GM12878 (cell line): ENCODE data around the gene HS1BP3. TPM values are rescaled to one million over a fixed set of nuclear protein-coding genes. Genes with fewer than 3 reads are reported as not detected.

Experiments used
- ATAC-seq: fragments of 200-7000 bp; cut with Tn5 transposase; 3 replicates; pipeline ENCODE4 v1.9.1; 2020; ENCODE audit warnings: mild to moderate bottlenecking, moderate library complexity
- BruUV-seq: library from RNA; stranded (reverse); fragments of 400-500 nt; replicated peaks from 2 replicates; lab custom pipeline; 2021; lab: Mats Ljungman, UMichigan
- CTCF ChIA-PET: fragments of 300-600 bp; sonication (Branson Sonifier 250); formaldehyde crosslinking; extraction: SDS; loops from one replicate; lab custom pipeline; 2021; ENCODE audit warnings: inconsistent platforms; lab: Yijun Ruan, JAX
- POLR2A ChIA-PET: fragments of 350-600 bp; formaldehyde crosslinking; extraction: SDS; loops from one replicate; lab custom pipeline; 2021; ENCODE audit warnings: inconsistent platforms; lab: Charles Lee
- RAD21 ChIA-PET: fragments of 300-600 bp; sonication (Branson Sonifier 250); formaldehyde crosslinking; loops from one replicate; lab custom pipeline; 2023; ENCODE audit warnings: antibody characterized with exemption; ENCODE audit not compliant: unreplicated experiment; lab: Charles Lee
- SMC1A ChIA-PET: fragments of 300-600 bp; sonication (Branson Sonifier 250); formaldehyde crosslinking; loops from one replicate; lab custom pipeline; 2023; ENCODE audit not compliant: unreplicated experiment, uncharacterized antibody; lab: Charles Lee
- DNase-seq: peaks from one replicate; pipeline ENCODE4 v3.0.0-alpha.2; 2011; ENCODE audit warnings: low read depth, low spot score
- FAIRE-seq: peaks from 3 replicates; lab custom pipeline; 2011; peaks lifted over from hg19 to GRCh38; lab: Jason Lieb, UNC
- H2AFZ ChIP-seq: 2 replicates; pipeline ENCODE4 v1.6.0; 2011; ENCODE audit warnings: low read depth, low read length, control low read depth; ENCODE audit not compliant: control insufficient read depth
- H3K27ac ChIP-seq: 2 replicates; pipeline ENCODE4 v1.5.1; 2011; ENCODE audit warnings: control low read depth; ENCODE audit not compliant: control insufficient read depth, insufficient read depth
- H3K27me3 ChIP-seq, 2 experiments: replicated peaks in 1 of 2; 2 replicates each; pipeline versions ENCODE4 v1.6.0 to v1.6.1; 2011; ENCODE audit warnings: low read length in 1 of 2; ENCODE audit not compliant: control insufficient read depth in 2 of 2, insufficient read depth in 2 of 2
- H3K36me3 ChIP-seq, 2 experiments: 2 replicates each; pipeline ENCODE4 v1.5.1; 2011; ENCODE audit warnings: low read length in 1 of 2; ENCODE audit not compliant: control insufficient read depth in 2 of 2, insufficient read depth in 2 of 2
- H3K4me1 ChIP-seq: 2 replicates; pipeline ENCODE4 v1.6.1; 2011; ENCODE audit warnings: mild to moderate bottlenecking, low read length, moderate library complexity, mixed read lengths; ENCODE audit not compliant: control insufficient read depth, insufficient read depth
- H3K4me2 ChIP-seq: 2 replicates; pipeline ENCODE4 v1.6.0; 2011; ENCODE audit warnings: control low read depth; ENCODE audit not compliant: control insufficient read depth, insufficient read depth
- H3K4me3 ChIP-seq: fragments of 200-600 bp; sonication (generic); 2 replicates; pipeline ENCODE4 v1.5.1; 2016
- H3K79me2 ChIP-seq: 2 replicates; pipeline ENCODE4 v1.6.0; 2011; ENCODE audit warnings: low read length; ENCODE audit not compliant: control insufficient read depth, insufficient read depth
- H3K9ac ChIP-seq: 2 replicates; pipeline ENCODE4 v1.8.0; 2011; ENCODE audit warnings: low read length, control low read depth, mixed read lengths; ENCODE audit not compliant: control insufficient read depth, insufficient read depth
- H3K9me3 ChIP-seq: replicated peaks from 3 replicates; pipeline ENCODE4 v1.5.1; 2011; ENCODE audit warnings: mild to moderate bottlenecking, low read length; ENCODE audit not compliant: control insufficient read depth, insufficient read depth
- H4K20me1 ChIP-seq: 2 replicates; pipeline ENCODE4 v1.6.0; 2011; ENCODE audit not compliant: control insufficient read depth, insufficient read depth
- EZH2 ChIP-seq: IDR thresholded peaks from 2 replicates; pipeline ENCODE4 v1.6.1; 2012; ENCODE audit warnings: low read depth, mild to moderate bottlenecking, control low read depth, inconsistent platforms, low read length, borderline replicate concordance; ENCODE audit not compliant: control insufficient read depth
- GABPA ChIP-seq: IDR thresholded peaks from 2 replicates; pipeline ENCODE4 v1.6.1; 2014; ENCODE audit warnings: antibody characterized with exemption, low read depth, mild to moderate bottlenecking, inconsistent platforms
- WGBS: methylation state at CpG from one replicate; pipeline ENCODE4 v1.1.6; 2016; ENCODE audit warnings: low lambda C conversion rate; ENCODE audit not compliant: insufficient replicate concordance, insufficient coverage; ENCODE audit errors: missing lambda C conversion rate; 5-methylcytosine and 5-hydroxymethylcytosine counted together
- in situ Hi-C: fragments of 300-500 bp; cut with MboI; formaldehyde crosslinking; loops from 9 replicates; pipeline ENCODE4 v1.14.3; 2018; ENCODE audit warnings: mixed read lengths
- intact Hi-C: fragments of 100-400 bp; cut with micrococcal nuclease; formaldehyde crosslinking; loops from one replicate; pipeline ENCODE4 v1.14.2; 2022; ENCODE audit not compliant: unreplicated experiment
- polyA plus RNA-seq, 11 experiments: library from polyadenylated mRNA; depleted of rRNA in 4 of 11; unstranded in 6 of 11; stranded (reverse) in 5 of 11; fragments of >200 nt; fragmentation: Nextera tagmentation in 4 of 11; fragmentation: Illumina TruSeq in 1 of 11; extraction: Ambion mirVana in 4 of 11; extraction: Trizol in 1 of 11; gene quantifications; 1 replicate in 1 of 11; 2 replicates in 10 of 11; pipeline versions ENCODE4 v1.2.1 to v1.2.3, GENCODE V29; 2011 to 2016; ENCODE audit warnings: inconsistent platforms in 2 of 11, missing spikeins in 2 of 11, low read depth in 1 of 11
- total RNA-seq, 4 experiments: library from RNA; depleted of rRNA in 3 of 4; stranded (reverse); fragments of >200 nt in 3 of 4; fragmentation: Illumina TruSeq in 1 of 4; extraction: Trizol in 1 of 4; gene quantifications; 2 replicates each; pipeline versions ENCODE4 v1.2.1 to v1.2.3, GENCODE V29; 2013 to 2021

Gene HS1BP3
- total and polyA plus RNA-seq, 10 of the 15 experiments (the other 5 are each of a cell fraction or from before 2014, with no cell fraction given), result 0.47 to 7.2 (median 4.6) TPM

DNA sequence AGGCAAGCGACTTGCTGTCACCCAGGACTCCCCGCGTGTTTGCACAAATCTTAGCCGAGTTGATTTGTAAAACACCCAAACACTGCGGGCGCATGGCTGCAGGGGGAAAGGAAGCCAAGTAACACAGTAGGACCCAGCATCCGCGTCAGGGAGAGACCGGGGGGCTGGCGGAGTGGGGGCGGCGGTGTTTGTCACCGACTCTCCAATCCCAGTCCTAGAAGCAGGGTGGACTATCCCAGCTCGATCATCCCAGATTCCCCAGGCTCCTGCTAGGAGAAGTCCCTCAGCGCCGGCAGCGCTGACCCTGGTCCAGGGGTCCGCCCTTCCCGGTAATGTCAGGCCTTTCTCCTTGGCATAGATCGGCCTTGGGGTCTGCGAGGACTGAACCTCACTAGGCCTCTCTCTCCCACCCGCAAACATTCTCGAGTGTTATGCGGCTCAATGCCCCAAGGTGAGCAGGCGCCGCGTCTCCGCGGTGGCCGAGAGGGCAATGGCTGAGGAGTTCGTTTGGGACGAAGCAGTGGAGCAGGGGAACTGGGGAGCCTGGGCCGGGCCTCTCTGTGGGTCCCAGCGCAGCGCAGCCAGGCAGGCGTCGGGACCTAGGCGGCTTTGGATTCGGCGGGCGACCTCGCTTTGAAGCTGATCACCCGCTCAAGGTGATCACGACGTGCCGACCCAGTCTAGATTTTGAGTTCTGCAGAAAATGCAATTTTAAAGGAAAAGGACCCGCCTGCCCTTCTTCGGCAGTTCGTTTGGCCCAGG lies 14.5 kb upstream of the HS1BP3 start:
- Histone ChIP-seq H3K4me3 (peak overlapping the region; percentile 73; the same call in 1 of the 2 replicates), H3K4me1 (peaks cover 13% of the 10 kb centered on the region; the same call in 1 of the 2 replicates), H3K4me2 (peak overlapping the region; percentile 97), H4K20me1 (0 out of 2 replicates have a peak, but pooled peaks cover 2% of the 10 kb centered on the region), H3K9me3 (no peaks in the 10 kb centered on the region; the same call in 2 of the 3 replicates), H3K36me3 (no peaks in the 10 kb centered on the region), H3K27ac (no peak overlapping the region), H3K27me3 (peaks cover 16 to 33% of the 10 kb centered on the region in 2 experiments), H3K9ac (no peak overlapping the region), H3K79me2 (no peaks in the 10 kb centered on the region), H2AFZ (no peak overlapping the region; the same call in 1 of the 2 replicates)
- intact Hi-C loops (no loop called here), in situ Hi-C loops (loop anchor here (25.0 kb wide), 1 partner anchor 447 kb away; the partner anchor contains the start of gene TDRD15)
- WGBS, result 14% methylated on average over 49 of the region's 49 CpGs
- ChIA-PET CTCF (interaction anchor here (0.7 to 6.8 kb wide), 5 partner anchors 8 to 298 kb away, joined by 3 to 218 read pairs (median 5); partner anchors contain the start of gene HS1BP3), SMC1A (no interaction called here), POLR2A (interaction anchor here (0.7 kb wide), 1 partner anchor 514 kb away, joined by 3 read pairs; no protein-coding TSS in a partner anchor), RAD21 (interaction anchor here (1.0 to 1.2 kb wide), 2 partner anchors 10 to 298 kb away, joined by 3 to 4 read pairs; no protein-coding TSS in a partner anchor)
- DNase-seq (no peak), ATAC-seq (peak; percentile 6), FAIRE-seq (no peak)
- BruUV-seq, result no TSS peak
- TF ChIP-seq EZH2 (0 out of 2 replicates have a peak, but pooled peaks have one; percentile 33), GABPA (no peak)
